ENCODE data around the gene ADCK2.
A peak's percentile ranks its signal among the peaks of the same experiment; 100 is the strongest.
"Not testable (repeated sequence)": the region's sequence is repeated elsewhere in the genome, so short reads cannot be mapped to it uniquely, and the experiment has no call there.

Gene ADCK2

DNA sequence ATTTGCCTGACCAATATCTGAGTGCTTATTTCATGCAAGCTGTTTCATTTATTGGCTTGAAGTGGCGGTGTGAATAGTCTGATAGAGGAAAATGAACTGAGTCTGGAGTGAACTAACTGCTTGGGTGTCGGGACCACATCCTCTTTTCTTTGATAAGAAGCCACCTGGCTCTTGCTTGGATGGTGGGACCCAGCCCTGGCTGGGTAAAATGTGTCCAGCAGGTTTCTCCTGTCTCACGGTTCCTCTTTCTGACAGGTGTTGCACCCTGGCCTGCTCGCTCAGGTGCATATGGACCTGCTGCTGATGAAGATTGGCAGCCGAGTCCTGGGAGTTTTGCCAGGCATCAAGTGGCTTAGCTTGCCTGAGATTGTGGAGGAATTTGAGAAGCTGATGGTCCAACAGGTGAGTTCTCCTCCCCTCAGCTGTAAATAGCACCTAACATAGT lies 1.6 kb downstream of the ADCK2 start:
- H3K27ac Mint-ChIP-seq: peak overlapping the region; percentile 87
- DNase-seq: no peak

DNA sequence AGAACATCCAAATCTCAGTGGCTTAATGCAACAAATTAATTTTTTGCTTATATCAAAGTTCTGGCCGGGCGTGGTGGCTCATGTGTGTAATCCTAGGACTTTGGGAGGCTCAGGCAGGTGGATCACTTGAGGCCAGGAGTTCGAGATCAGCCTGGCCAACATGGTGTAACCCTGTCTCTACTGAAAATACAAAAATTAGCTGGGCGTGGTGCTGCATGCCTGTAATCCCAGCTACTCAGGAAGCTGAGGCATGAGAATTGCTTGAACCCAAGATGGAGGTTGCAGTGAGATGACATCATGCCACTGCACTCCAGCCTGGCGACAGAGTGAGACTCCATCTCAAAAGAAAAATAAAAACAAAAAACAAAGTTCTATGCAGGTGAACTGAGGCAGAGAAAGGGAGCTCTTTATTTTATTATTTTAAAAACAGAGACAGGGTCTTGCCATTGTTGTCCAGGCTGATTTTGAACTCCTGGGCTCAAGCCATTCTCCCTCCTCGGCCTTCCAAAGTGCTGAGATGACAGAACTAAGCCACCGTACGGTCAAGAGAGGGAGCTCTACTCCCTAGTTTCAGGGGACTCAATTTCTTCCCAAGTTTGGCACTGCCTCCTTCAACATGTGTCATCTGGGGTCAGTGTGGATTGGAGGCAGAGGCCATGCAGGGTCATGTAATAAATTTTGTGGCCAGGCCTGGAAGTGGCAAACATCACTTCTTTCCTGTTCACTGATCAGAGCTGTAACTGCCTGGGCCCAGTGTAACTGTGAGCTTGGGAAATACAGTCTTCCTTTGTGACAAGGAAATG lies 2.4 kb downstream of the ADCK2 start:
- DNase-seq: no peak
- Mint-ChIP-seq H3K4me3 (peak overlapping the region; percentile 85), H3K36me3 (ENCODE audit: low read depth) (peaks cover 48% of the 10 kb centered on the region), H3K27ac (peak overlapping the region; percentile 6), H3K27me3 (no peaks in the 10 kb centered on the region), H3K9me3 (no peaks in the 10 kb centered on the region), H3K4me1 (ENCODE audit: low read depth) (peaks cover 32% of the 10 kb centered on the region)

More for the DNA sequence above, 1.6 kb downstream of the ADCK2 start:
- Mint-ChIP-seq H3K4me1 (ENCODE audit: low read depth) (peaks cover 32% of the 10 kb centered on the region), H3K4me3 (peak overlapping the region; percentile 85), H3K36me3 (ENCODE audit: low read depth) (peaks cover 42% of the 10 kb centered on the region), H3K9me3 (no peaks in the 10 kb centered on the region), H3K27me3 (no peaks in the 10 kb centered on the region)

DNA sequence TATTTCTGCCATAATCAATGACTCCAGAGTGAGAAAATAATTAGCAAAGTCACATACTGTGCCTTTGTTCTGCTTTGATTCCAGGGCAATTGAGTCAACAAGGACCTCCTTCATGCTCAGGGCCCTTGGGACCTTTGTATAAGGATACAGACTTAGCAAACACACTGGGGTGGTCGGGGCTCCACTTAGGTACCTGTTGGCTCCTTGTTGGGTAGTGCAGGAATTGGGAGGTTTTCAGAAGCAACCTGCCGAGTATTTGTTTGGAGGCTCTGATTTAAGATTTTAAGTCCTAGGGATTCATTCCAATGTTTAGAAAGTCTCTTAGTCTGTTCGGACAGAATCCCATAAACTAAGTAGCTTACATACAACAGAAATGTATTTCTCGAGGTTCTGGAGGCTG lies 3.0 kb downstream of the ADCK2 start:
- Mint-ChIP-seq H3K27me3 (no peaks in the 10 kb centered on the region), H3K36me3 (ENCODE audit: low read depth) (peaks cover 54% of the 10 kb centered on the region), H3K4me3 (peak overlapping the region; percentile 19), H3K27ac (no peak overlapping the region), H3K9me3 (no peaks in the 10 kb centered on the region), H3K4me1 (ENCODE audit: low read depth) (peaks cover 32% of the 10 kb centered on the region)
- no peak for DNase-seq

DNA sequence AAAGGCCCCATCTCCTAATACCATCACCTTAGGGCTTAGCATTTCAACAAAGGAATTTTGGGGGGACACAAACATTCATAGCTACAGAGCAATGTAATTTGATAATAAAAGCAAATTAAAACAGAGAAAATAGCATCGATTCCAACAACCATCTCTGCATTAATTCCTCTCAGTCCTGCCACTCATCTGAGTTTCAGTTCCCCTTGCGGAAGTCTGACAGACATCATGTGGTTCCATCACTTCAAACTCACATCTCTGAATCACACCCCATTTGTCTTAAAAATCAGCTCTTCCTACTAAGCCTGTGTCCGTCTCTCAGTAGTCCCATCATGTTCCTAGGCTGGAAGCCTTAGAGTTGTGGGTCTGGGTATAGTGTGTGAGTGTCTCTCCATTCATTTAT lies 3.6 kb downstream of the ADCK2 start:
- Mint-ChIP-seq H3K36me3 (ENCODE audit: low read depth) (peaks cover 59% of the 10 kb centered on the region), H3K27ac (no peak overlapping the region), H3K9me3 (no peaks in the 10 kb centered on the region), H3K4me1 (ENCODE audit: low read depth) (peaks cover 32% of the 10 kb centered on the region), H3K4me3 (no peak overlapping the region), H3K27me3 (no peaks in the 10 kb centered on the region)
- no peak for DNase-seq

DNA sequence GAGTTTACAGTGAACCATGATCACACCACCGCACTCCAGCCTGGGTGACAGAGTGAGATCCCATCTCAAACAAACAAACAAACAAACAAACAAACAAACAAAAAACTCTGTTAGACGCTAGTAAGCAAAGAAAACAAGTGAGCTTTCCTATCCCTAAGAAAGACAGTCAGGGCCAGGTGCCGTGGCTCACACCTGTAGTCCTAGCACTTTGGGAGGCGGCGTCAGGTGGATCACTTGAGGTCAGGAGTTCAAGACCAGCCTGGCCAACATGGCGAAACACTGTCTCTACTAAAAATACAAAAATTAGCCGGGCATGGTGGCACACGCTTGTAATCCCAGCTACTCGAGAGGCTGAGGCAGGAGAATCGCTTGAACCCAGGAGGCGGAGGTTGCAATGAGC lies 4.2 kb downstream of the ADCK2 start:
- H3K4me3 Mint-ChIP-seq, H3K9me3 Mint-ChIP-seq, H3K27me3 Mint-ChIP-seq, H3K27ac Mint-ChIP-seq: not testable (repeated sequence)
- DNase-seq: peak; percentile 17
- Mint-ChIP-seq H3K36me3 (ENCODE audit: low read depth) (peaks cover 64% of the 10 kb centered on the region), H3K4me1 (ENCODE audit: low read depth) (peaks cover 32% of the 10 kb centered on the region)

DNA sequence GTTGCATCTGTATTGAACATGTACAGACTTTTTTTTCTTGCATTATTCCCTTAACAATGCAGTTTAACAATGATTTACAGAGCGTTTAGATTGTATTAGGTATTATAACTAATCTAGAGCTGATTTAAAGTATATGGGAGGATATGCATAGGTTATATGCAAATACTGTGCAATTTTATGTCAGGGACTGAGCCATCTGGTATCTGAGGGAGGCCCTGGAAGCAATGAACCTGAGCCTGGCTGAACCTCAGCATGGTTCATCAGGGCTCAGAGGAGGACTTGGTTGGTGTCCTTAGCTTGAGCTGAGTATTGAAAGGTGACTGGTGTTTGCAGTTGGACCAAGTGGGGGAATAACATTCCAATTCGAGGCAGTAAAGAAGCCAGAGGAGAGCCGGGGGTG lies 4.8 kb downstream of the ADCK2 start:
- DNase-seq: peak; percentile 22
- no peak overlapping the region for H3K27ac Mint-ChIP-seq
- H3K4me3 Mint-ChIP-seq: no peak overlapping the region
- no peaks in the 10 kb centered on the region for H3K27me3 Mint-ChIP-seq
- H3K9me3 Mint-ChIP-seq: no peaks in the 10 kb centered on the region
- peaks cover 27% of the 10 kb centered on the region for H3K4me1 Mint-ChIP-seq (ENCODE audit: low read depth)
- peaks cover 68% of the 10 kb centered on the region for H3K36me3 Mint-ChIP-seq (ENCODE audit: low read depth)

DNA sequence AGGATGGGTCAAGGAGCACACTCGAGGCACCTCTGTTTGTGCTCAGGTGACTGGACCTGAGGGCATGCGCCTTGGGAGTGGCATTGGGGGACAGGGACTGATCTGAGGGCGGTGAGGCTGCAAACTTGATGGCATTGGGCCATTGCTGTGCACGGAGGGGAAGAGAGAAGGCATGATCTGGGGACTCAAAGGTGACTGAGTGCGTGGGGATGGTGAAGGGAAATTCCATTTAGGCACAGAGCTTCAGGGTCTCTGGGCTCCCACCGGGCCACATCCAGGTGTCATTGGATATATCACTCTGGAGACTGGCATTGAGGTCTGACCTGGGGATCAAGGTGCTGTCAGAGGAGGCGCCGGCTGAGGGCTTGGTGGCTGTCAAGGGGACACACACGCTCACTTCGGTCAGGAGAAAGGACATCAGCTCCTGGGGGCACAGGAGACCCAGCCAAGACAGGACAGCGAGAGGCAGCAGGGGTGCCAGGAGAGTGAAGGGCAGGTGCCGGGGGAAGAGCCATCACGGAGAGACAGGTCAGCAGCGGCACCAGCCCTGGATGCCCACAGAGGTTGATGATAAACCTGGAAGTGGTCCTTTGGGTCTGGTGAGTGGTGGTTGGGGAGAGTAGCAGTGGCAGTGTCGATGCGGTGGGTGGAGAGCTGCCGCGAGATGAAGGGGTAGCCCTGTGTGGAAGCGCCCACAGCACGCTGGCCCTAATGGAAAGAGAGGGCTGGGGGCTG lies 5.5 kb downstream of the ADCK2 start:
- Mint-ChIP-seq H3K9me3 (no peaks in the 10 kb centered on the region), H3K27ac (no peak overlapping the region), H3K4me3 (no peak overlapping the region), H3K4me1 (ENCODE audit: low read depth) (peaks cover 25% of the 10 kb centered on the region), H3K36me3 (ENCODE audit: low read depth) (peaks cover 70% of the 10 kb centered on the region), H3K27me3 (no peaks in the 10 kb centered on the region)
- peak; percentile 20 for DNase-seq

DNA sequence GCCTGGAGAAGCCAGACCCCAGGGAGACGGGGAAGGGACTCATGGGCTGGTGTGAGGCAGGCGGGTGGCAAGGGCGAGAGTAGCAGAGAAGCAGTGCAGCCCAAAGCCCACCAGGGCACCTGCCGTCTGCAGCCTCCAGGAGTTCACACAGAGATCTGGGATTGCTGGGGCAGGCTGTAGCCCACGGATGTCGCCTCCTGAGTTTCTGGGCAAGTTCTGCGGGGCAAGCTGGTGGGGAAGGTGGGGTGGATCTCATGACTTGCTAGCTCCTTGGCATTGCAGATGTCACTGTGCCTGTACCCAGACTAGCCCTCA lies 6.0 kb downstream of the ADCK2 start:
- no peak overlapping the region for H3K27ac Mint-ChIP-seq
- DNase-seq: peak; percentile 13
- H3K27me3 Mint-ChIP-seq: no peaks in the 10 kb centered on the region
- peaks cover 22% of the 10 kb centered on the region for H3K4me1 Mint-ChIP-seq (ENCODE audit: low read depth)
- no peak overlapping the region for H3K4me3 Mint-ChIP-seq
- H3K9me3 Mint-ChIP-seq: no peaks in the 10 kb centered on the region
- peaks cover 76% of the 10 kb centered on the region for H3K36me3 Mint-ChIP-seq (ENCODE audit: low read depth)

DNA sequence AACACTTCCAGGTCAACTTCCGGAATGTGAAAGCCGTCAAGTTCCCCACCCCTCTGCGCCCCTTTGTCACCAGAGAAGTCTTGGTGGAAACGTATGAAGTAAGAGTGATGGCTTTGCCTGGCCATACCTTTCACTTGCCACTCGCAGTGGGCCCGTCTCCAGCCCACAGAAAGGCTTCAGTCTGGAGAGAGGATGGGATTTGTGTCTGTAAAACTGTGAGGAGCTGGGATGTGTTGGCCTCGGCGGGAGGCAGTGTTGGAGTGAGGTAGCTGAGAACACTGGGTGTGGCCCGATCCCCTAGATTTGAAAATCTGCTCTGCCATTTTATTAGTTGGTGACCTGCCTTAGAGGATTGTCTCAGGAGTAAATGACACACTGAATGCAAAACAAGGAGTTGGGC lies 6.4 kb downstream of the ADCK2 start:
- no peak overlapping the region for H3K27ac Mint-ChIP-seq
- H3K4me3 Mint-ChIP-seq: no peak overlapping the region
- peaks cover 80% of the 10 kb centered on the region for H3K36me3 Mint-ChIP-seq (ENCODE audit: low read depth)
- H3K27me3 Mint-ChIP-seq: no peaks in the 10 kb centered on the region
- H3K4me1 Mint-ChIP-seq (ENCODE audit: low read depth): peaks cover 18% of the 10 kb centered on the region
- H3K9me3 Mint-ChIP-seq: no peaks in the 10 kb centered on the region
- DNase-seq: peak; percentile 11

DNA sequence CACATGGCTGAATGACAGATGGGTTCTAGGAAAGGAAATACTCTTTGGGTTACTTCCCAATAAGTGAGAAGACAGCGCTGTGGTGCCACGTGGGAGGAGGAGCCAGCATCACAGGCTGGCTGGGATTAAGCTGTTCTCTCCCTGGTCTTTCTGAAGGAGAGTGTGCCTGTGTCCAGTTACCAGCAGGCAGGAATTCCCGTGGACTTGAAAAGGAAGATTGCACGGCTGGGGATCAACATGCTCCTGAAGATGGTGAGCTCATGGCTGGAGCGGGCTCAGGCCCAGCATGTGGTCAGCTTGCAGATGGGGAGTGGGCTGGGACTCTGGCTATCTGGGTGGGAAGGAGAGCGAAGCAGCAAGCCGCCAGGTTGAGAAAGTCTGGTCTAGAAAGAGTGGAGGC lies 8.1 kb downstream of the ADCK2 start:
- H3K27ac Mint-ChIP-seq: no peak overlapping the region
- H3K4me1 Mint-ChIP-seq (ENCODE audit: low read depth): peaks cover 3% of the 10 kb centered on the region
- peak; percentile 19 for DNase-seq
- H3K9me3 Mint-ChIP-seq: no peaks in the 10 kb centered on the region
- H3K27me3 Mint-ChIP-seq: no peaks in the 10 kb centered on the region
- peaks cover 85% of the 10 kb centered on the region for H3K36me3 Mint-ChIP-seq (ENCODE audit: low read depth)
- no peak overlapping the region for H3K4me3 Mint-ChIP-seq

DNA sequence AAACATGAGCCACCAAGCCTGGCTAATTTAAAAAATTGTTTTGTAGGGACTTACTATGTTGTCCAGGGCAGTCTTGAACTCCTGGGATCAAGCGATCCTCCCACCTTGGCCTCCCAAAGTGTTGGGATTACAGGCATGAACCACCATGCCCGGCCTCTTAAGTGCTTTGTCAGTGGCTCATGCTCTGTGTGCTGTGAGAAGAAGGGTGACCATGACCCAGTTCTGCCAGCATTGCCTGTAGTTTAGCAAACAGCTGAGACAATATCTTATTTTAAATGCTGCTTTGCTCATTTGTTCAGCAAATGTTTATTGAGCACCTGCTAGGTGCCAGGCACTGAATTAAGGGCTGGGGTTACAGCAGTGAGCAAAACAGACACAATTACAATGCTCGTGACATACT lies 9.0 kb downstream of the ADCK2 start:
- Mint-ChIP-seq H3K27ac (no peak overlapping the region), H3K27me3 (no peaks in the 10 kb centered on the region), H3K9me3 (no peaks in the 10 kb centered on the region), H3K36me3 (ENCODE audit: low read depth) (peaks cover 82% of the 10 kb centered on the region), H3K4me1 (ENCODE audit: low read depth) (no peaks in the 10 kb centered on the region), H3K4me3 (no peak overlapping the region)
- no peak for DNase-seq

DNA sequence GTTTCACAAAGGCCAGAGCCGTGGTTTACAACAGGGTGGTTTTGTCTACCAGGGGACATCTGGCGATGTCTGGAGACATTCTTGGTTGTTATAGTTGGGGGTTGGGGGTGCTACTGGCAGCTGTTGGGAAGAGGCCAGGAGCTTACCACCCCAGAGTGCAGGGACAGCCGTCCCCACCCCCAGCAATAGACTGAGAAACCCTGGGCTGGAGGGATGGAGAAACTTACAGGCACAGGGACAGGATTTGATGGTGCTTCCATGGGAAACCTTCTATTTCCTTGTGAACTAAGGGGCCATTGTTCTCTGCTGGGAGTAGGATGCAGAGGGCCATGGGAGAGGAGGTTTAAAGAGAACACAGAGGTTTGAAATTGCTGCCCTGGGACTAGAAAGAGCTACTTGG lies 10.9 kb downstream of the ADCK2 start:
- H3K36me3 Mint-ChIP-seq (ENCODE audit: low read depth): peaks cover 84% of the 10 kb centered on the region
- no peaks in the 10 kb centered on the region for H3K27me3 Mint-ChIP-seq
- no peaks in the 10 kb centered on the region for H3K4me1 Mint-ChIP-seq (ENCODE audit: low read depth)
- no peak for DNase-seq
- H3K27ac Mint-ChIP-seq: no peak overlapping the region
- no peaks in the 10 kb centered on the region for H3K9me3 Mint-ChIP-seq
- H3K4me3 Mint-ChIP-seq: no peak overlapping the region

DNA sequence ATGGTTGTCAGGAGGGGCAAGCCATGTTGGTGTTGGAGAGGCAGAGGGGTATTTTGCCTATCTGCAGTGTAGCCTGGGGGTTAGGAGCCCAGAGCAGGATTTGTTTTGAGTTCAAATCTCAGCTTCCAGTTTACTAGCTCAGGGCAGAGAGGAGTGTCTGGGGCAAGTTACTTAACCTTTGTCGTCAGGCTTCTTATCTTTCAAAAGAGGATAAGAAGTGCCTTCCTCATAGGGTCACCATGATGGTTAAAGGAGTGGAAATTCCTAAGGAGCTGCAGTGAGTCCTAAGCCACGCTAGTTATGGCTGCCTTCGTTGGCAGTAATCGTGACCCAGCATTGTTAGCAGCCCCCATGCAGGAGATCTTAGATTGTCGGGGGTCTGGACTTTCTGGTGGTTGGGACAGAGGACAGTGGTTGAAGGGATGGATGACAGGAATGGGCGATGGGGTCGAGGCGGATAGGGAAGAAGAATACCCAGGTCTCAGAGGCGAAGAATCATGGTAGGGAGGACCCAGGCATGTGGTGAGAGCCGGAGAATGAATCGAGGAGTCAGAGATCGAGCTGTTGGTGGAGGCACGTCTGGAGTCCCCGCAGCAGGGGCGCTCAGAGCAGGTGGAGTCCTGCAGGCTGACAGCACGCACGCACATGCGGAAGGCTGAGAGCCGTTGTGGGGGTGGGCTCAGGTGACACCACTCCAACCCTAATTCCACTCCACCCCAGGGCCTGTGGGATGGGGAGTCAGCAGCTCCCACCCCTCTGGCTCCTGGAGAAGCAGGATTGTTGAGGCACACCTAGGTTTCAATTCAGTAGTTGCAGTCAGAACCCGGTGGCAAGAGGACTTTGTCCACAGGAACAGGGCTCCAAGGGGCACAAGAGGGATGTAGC lies 11.6 kb downstream of the ADCK2 start:
- H3K36me3 Mint-ChIP-seq (ENCODE audit: low read depth): peaks cover 82% of the 10 kb centered on the region
- no peaks in the 10 kb centered on the region for H3K4me1 Mint-ChIP-seq (ENCODE audit: low read depth)
- H3K27ac Mint-ChIP-seq: no peak overlapping the region
- no peak for DNase-seq
- H3K4me3 Mint-ChIP-seq: no peak overlapping the region
- no peaks in the 10 kb centered on the region for H3K9me3 Mint-ChIP-seq
- no peaks in the 10 kb centered on the region for H3K27me3 Mint-ChIP-seq

DNA sequence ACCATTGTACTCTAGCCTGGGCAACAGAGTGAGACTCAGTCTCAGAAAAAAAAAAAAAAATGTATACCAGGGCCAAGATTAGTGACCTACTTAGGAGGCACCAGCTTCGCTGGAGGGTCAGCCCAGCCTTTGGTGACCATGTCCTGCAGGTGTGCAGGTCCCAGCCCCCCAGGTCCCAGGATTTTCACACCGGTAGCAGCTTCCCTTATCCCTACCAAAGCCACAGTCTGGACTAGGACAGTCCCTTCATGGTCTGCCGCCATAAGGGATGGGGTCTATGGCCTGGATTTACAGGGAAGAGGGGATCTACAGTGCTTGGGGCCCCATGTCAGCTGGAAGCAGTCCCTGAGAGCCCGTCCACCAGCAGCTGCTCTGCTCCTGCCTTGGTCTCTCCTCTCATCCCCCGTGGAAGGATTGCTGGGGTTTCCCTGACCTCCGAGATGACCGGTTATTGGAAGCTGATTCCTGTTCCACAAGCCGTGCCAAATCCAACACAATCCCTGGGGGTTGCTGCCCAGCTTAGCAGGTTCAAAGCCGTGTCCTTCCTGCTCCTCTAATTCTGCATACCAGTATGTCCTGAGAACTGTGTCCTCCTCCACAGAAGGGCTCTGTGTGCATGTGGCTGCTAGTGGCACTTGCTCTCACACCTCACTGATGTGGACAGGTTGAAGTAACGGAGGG lies 12.8 kb downstream of the ADCK2 start:
- no peaks in the 10 kb centered on the region for H3K27me3 Mint-ChIP-seq
- no peaks in the 10 kb centered on the region for H3K9me3 Mint-ChIP-seq
- H3K4me3 Mint-ChIP-seq: no peak overlapping the region
- DNase-seq: no peak
- no peak overlapping the region for H3K27ac Mint-ChIP-seq
- H3K4me1 Mint-ChIP-seq (ENCODE audit: low read depth): no peaks in the 10 kb centered on the region
- peaks cover 81% of the 10 kb centered on the region for H3K36me3 Mint-ChIP-seq (ENCODE audit: low read depth)
